Activated naive CD4-positive, alpha-beta T cell treated with anti-CD3 and anti-CD28 coated beads, Interleukin-2, amount 50 U/mL, for 16 hours (primary cell): ENCODE results near the gene PARVG.

ENCODE experiments used
- DNase-seq: peaks from one replicate; pipeline ENCODE4 v3.0.0-alpha.2; 2020

The PARVG gene

GRCh38 chr22:44181033-44181911 is 547 bp downstream of the PARVG start:
- peak; percentile 70 for DNase-seq

- peak; percentile 39 for DNase-seq
Measured at GRCh38 chr22:44181912-44182587, 1.3 kb downstream of the PARVG start.

GRCh38 chr22:44182588-44183286 is 2.0 kb downstream of the PARVG start:
- peak; percentile 25 for DNase-seq

GRCh38 chr22:44183287-44183588 is 2.5 kb downstream of the PARVG start:
- DNase-seq, result peak; percentile 28

DNA sequence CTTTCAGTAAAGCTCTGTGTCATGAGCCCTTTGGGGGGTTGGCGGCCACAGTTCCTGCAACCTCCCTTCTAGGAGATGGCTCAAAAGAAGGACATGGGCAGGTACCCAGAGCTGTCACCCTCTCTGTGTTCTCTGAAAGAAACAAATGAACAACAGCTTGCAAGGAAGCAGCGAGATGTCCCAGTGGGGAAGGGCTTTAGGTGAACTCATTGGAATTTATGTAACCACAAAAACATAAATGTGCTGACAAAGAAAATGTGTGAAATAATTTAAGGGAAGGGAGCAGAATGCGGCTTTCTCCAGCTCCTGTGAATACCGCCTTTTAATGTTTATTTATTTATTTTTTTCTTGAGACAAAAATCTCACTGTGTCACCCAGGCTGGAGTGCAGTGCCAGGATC is 3.3 kb downstream of the PARVG start:
- no peak for DNase-seq

GRCh38 chr22:44185237-44186120 is 4.8 kb downstream of the PARVG start:
- DNase-seq, result no peak

DNA sequence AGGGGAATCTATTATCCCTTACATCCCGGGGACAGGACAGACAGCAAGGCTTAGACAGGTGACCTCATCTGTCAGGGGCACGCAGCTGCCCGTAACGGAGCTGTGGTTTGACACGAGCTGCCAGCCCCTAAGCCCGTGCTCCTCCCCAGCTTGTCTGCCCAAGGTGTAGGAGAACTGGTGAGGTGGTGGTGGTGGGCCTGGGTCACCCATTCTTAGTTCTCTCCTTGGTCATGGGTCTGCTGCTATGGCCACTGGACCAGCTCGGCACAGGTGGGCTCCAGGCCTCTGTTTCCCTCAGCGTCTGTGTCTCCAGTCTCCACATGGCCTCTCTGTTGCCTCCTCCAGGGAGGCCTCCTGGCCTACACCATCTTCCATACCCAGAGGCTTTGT is 5.4 kb downstream of the PARVG start:
- DNase-seq, result no peak

DNA sequence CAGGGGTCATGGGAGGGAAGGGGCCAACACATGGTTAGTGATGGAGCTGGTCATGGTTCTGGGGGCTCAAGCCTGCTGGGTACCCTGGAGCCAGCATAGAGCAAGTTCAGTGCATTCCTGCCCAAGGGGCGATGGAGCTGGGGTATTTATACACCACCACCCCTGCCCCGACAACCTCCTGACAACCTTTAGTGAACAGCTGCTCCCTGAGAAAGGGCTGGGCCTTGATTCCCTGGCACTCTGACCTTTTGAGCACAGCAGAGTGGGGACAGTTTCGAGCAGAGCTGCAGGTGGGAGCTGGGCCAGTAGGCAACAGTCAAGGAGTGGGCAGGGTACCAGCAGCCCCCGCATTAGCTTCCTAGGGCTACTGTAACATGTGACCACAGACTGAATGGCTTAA is 6.0 kb downstream of the PARVG start:
- no peak for DNase-seq

DNA sequence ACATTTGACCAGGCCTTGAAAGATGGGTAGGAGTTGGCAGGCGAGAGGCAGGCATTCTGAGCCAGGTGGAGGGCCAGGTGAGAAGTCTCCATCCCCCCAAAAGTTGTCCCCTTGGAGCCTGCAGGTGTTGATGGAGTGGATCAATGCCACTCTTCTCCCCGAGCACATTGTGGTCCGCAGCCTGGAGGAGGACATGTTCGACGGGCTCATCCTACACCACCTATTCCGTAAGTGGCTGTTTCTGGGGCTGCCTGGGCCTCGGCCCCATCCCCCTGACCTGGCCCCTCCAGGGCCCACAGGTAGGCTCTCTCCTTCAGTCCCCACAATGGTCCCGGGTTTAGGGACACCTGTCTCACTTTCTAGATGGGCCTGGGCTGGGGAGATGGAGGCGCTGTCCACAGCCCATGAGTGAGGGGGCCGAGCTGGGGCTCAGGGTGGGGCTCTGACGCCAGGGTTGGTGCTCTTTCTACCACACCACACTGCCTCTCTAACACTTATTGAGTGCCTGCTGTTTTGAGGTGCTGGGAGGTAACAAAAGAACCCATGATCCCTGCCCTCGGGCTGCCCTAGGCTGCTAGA is 7.0 kb downstream of the PARVG start:
- no peak for DNase-seq

DNA sequence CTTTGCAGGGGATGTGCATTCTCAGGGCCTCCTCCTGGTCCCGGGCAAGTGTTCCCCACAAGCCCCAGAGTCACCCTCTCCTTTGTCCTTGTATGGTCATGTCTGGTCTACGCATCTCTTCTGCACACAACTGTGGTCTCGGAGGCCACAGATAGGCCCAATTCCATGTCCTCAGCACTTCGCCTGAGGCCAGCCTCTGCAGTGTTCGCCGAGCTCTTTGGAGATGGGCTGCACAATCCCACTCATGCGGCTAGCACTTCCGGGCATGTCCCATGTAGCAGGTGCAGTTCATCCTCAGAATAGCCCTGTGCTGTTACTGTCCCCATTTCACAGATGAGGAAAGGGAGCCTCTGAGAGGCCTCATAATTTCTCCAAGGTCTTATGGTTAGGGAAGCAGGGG is 7.6 kb downstream of the PARVG start:
- no peak for DNase-seq

DNA sequence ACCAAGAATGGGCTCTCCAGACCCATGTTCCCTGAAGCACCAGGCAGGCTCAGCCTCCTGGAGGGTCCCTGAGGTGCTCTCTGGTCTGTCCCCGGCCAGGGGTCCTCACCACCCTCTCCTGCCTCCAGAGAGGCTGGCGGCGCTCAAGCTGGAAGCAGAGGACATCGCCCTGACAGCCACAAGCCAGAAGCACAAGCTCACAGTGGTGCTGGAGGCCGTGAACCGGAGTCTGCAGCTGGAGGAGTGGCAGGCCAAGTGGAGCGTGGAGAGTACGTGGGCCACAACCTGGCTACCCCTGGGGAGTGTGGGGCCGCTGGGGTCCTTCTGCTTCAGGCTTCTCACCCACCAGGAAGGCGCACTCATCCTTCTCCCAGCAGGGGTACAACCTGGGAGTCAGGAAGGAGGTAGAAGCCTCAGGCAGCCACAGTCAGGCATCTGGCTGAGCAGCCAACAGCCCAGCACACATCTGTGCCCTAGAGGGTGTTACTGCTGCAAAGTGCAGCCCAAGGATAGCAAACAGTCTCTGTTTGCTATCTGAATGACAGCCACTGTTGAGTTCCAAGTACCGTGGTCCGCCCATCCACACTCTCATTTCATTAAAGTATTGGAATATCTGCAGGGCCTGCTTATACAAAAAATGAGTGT is 8.4 kb downstream of the PARVG start:
- DNase-seq, result no peak

DNA sequence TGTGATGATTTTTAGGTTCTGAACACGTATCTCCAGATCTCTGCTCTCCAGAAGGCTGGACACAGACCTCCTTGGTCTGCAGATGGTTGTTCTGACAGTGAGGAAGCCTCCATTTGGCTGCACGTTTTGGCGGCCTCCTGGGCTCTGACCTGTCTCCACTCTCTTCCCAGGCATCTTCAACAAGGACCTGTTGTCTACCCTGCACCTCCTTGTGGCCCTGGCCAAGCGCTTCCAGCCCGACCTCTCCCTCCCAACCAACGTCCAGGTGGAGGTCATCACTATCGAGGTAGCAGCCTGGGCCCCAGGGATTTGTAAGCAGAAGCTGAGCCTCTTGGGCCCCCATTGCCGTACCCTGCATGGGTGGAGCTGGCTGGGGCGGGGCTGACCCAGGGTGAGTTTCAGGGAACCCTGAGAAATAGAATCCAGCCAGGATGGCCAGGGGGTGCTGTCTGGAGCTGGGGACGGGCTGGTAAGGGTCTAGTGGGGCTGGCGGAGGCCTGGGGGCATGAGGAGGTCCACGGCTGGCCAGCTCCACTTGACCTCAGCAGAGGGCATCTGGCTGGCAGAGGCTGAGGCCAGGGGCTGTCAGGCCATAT is 9.8 kb downstream of the PARVG start:
- no peak for DNase-seq

GRCh38 chr22:44191036-44191454 is 10.3 kb downstream of the PARVG start:
- DNase-seq, result peak; percentile 28

GRCh38 chr22:44192098-44192815 is 11.5 kb downstream of the PARVG start:
- DNase-seq, result peak; percentile 37

GRCh38 chr22:44192816-44193534 is 12.2 kb downstream of the PARVG start:
- no peak for DNase-seq

- no peak for DNase-seq
Measured at GRCh38 chr22:44193535-44193891, 12.8 kb downstream of the PARVG start.

GRCh38 chr22:44194569-44194968 is 13.8 kb downstream of the PARVG start:
- no peak for DNase-seq

- DNase-seq, result no peak
Measured at GRCh38 chr22:44195189-44195871, 14.6 kb downstream of the PARVG start.

GRCh38 chr22:44196241-44196640 is 15.5 kb downstream of the PARVG start:
- DNase-seq, result no peak

- no peak for DNase-seq
Measured at GRCh38 chr22:44196731-44197131, 16.0 kb downstream of the PARVG start.
